ENCODE measurements around the gene NACA2.
"Not testable (repeated sequence)": the region's sequence is repeated elsewhere in the genome, so short reads cannot be mapped to it uniquely, and the experiment has no call there.

Gene NACA2

GRCh38 chr17:61591018-61591417, at the start of gene NACA2:
Gene NACA2, minus strand, starts transcription at chr17:61591219. Its CDS starts 39 bp downstream, at chr17:61591180.
- Histone ChIP-seq H3K4me3 (ENCODE audit: low read length in 2 of 2) (no peak within 1 kb of the TSS), H3K27ac (ENCODE audit: low read length) (no peak within 1 kb of the TSS), H3K36me3 (ENCODE audit: control insufficient read depth in 2 of 2, insufficient read depth in 2 of 2, low read length in 2 of 2) (no peaks in the 10 kb centered on the region), H3K27me3 (ENCODE audit: control insufficient read depth in 1 of 2, insufficient read depth in 2 of 2, low read length in 2 of 2) (no peaks in the 10 kb centered on the region), H3K9ac (ENCODE audit: low read length in 2 of 2) (no peak within 1 kb of the TSS), H3K4me1 (ENCODE audit: control insufficient read depth, insufficient read depth, low read length) (no peaks in the 10 kb centered on the region), H3K9me3 (ENCODE audit: control insufficient read depth in 2 of 2, low read length in 2 of 2) (no peaks in the 10 kb centered on the region)

GRCh38 chr17:61639818-61640217, 48.8 kb upstream of the NACA2 start:
- H3K36me3 ChIP-seq (ENCODE audit: control insufficient read depth in 2 of 2, insufficient read depth in 2 of 2, low read length in 2 of 2) = no peaks in the 10 kb centered on the region
- H3K4me3 ChIP-seq (ENCODE audit: low read length in 2 of 2) = no peak overlapping the region
- no peak overlapping the region for H3K9ac ChIP-seq (ENCODE audit: low read length in 2 of 2)
- no peaks in the 10 kb centered on the region for H3K9me3 ChIP-seq (ENCODE audit: control insufficient read depth in 2 of 2, low read length in 2 of 2)
- H3K27me3 ChIP-seq (ENCODE audit: control insufficient read depth in 1 of 2, insufficient read depth in 2 of 2, low read length in 2 of 2) = no peaks in the 10 kb centered on the region
- no peak overlapping the region for H3K27ac ChIP-seq (ENCODE audit: low read length)
- H3K4me1 ChIP-seq (ENCODE audit: control insufficient read depth, insufficient read depth, low read length) = no peaks in the 10 kb centered on the region

GRCh38 chr17:61638087-61638486, 47.1 kb upstream of the NACA2 start:
- no peak overlapping the region for H3K27ac ChIP-seq (ENCODE audit: low read length)
- no peaks in the 10 kb centered on the region for H3K27me3 ChIP-seq (ENCODE audit: control insufficient read depth in 1 of 2, insufficient read depth in 2 of 2, low read length in 2 of 2)
- H3K4me1 ChIP-seq (ENCODE audit: control insufficient read depth, insufficient read depth, low read length) = no peaks in the 10 kb centered on the region
- no peaks in the 10 kb centered on the region for H3K9me3 ChIP-seq (ENCODE audit: control insufficient read depth in 2 of 2, low read length in 2 of 2)
- H3K36me3 ChIP-seq (ENCODE audit: control insufficient read depth in 2 of 2, insufficient read depth in 2 of 2, low read length in 2 of 2) = no peaks in the 10 kb centered on the region
- no peak overlapping the region for H3K9ac ChIP-seq (ENCODE audit: low read length in 2 of 2)
- no peak overlapping the region for H3K4me3 ChIP-seq (ENCODE audit: low read length in 2 of 2)

- Histone ChIP-seq H3K36me3 (ENCODE audit: control insufficient read depth in 2 of 2, insufficient read depth in 2 of 2, low read length in 2 of 2) (no peaks in the 10 kb centered on the region), H3K9me3 (ENCODE audit: control insufficient read depth in 2 of 2, low read length in 2 of 2) (no peaks in the 10 kb centered on the region), H3K27me3 (ENCODE audit: control insufficient read depth in 1 of 2, insufficient read depth in 2 of 2, low read length in 2 of 2) (no peaks in the 10 kb centered on the region), H3K4me1 (ENCODE audit: control insufficient read depth, insufficient read depth, low read length) (no peaks in the 10 kb centered on the region), H3K27ac (ENCODE audit: low read length) (no peak overlapping the region), H3K4me3 (ENCODE audit: low read length in 2 of 2) (no peak overlapping the region), H3K9ac (ENCODE audit: low read length in 2 of 2) (no peak overlapping the region)
Observed at GRCh38 chr17:61635913-61636432, 45.0 kb upstream of the NACA2 start.

GRCh38 chr17:61634942-61635538, 44.0 kb upstream of the NACA2 start:
- Histone ChIP-seq H3K9ac (ENCODE audit: low read length in 2 of 2) (no peak overlapping the region), H3K4me1 (ENCODE audit: control insufficient read depth, insufficient read depth, low read length) (no peaks in the 10 kb centered on the region), H3K4me3 (ENCODE audit: low read length in 2 of 2) (no peak overlapping the region), H3K36me3 (ENCODE audit: control insufficient read depth in 2 of 2, insufficient read depth in 2 of 2, low read length in 2 of 2) (no peaks in the 10 kb centered on the region), H3K27me3 (ENCODE audit: control insufficient read depth in 1 of 2, insufficient read depth in 2 of 2, low read length in 2 of 2) (no peaks in the 10 kb centered on the region), H3K27ac (ENCODE audit: low read length) (no peak overlapping the region), H3K9me3 (ENCODE audit: control insufficient read depth in 2 of 2, low read length in 2 of 2) (no peaks in the 10 kb centered on the region)

- no peak overlapping the region for H3K4me3 ChIP-seq (ENCODE audit: low read length in 2 of 2)
- H3K27ac ChIP-seq (ENCODE audit: low read length) = no peak overlapping the region
- no peaks in the 10 kb centered on the region for H3K27me3 ChIP-seq (ENCODE audit: control insufficient read depth in 1 of 2, insufficient read depth in 2 of 2, low read length in 2 of 2)
- no peaks in the 10 kb centered on the region for H3K36me3 ChIP-seq (ENCODE audit: control insufficient read depth in 2 of 2, insufficient read depth in 2 of 2, low read length in 2 of 2)
- no peaks in the 10 kb centered on the region for H3K9me3 ChIP-seq (ENCODE audit: control insufficient read depth in 2 of 2, low read length in 2 of 2)
- no peaks in the 10 kb centered on the region for H3K4me1 ChIP-seq (ENCODE audit: control insufficient read depth, insufficient read depth, low read length)
- no peak overlapping the region for H3K9ac ChIP-seq (ENCODE audit: low read length in 2 of 2)
Observed at GRCh38 chr17:61634011-61634539, 43.1 kb upstream of the NACA2 start.

- no peak overlapping the region for H3K9ac ChIP-seq (ENCODE audit: low read length in 2 of 2)
- no peak overlapping the region for H3K4me3 ChIP-seq (ENCODE audit: low read length in 2 of 2)
- H3K4me1 ChIP-seq (ENCODE audit: control insufficient read depth, insufficient read depth, low read length) = no peaks in the 10 kb centered on the region
- H3K36me3 ChIP-seq (ENCODE audit: control insufficient read depth in 2 of 2, insufficient read depth in 2 of 2, low read length in 2 of 2) = no peaks in the 10 kb centered on the region
- H3K27ac ChIP-seq (ENCODE audit: low read length) = no peak overlapping the region
- no peaks in the 10 kb centered on the region for H3K9me3 ChIP-seq (ENCODE audit: control insufficient read depth in 2 of 2, low read length in 2 of 2)
- H3K27me3 ChIP-seq (ENCODE audit: control insufficient read depth in 1 of 2, insufficient read depth in 2 of 2, low read length in 2 of 2) = no peaks in the 10 kb centered on the region
Observed at GRCh38 chr17:61632826-61633225, 41.8 kb upstream of the NACA2 start.

GRCh38 chr17:61631800-61632199, 40.8 kb upstream of the NACA2 start:
- H3K9me3 ChIP-seq (ENCODE audit: control insufficient read depth in 2 of 2, low read length in 2 of 2) = no peaks in the 10 kb centered on the region
- no peaks in the 10 kb centered on the region for H3K27me3 ChIP-seq (ENCODE audit: control insufficient read depth in 1 of 2, insufficient read depth in 2 of 2, low read length in 2 of 2)
- H3K4me3 ChIP-seq (ENCODE audit: low read length in 2 of 2) = no peak overlapping the region
- no peak overlapping the region for H3K27ac ChIP-seq (ENCODE audit: low read length)
- no peaks in the 10 kb centered on the region for H3K4me1 ChIP-seq (ENCODE audit: control insufficient read depth, insufficient read depth, low read length)
- H3K36me3 ChIP-seq (ENCODE audit: control insufficient read depth in 2 of 2, insufficient read depth in 2 of 2, low read length in 2 of 2) = no peaks in the 10 kb centered on the region
- no peak overlapping the region for H3K9ac ChIP-seq (ENCODE audit: low read length in 2 of 2)

- H3K4me3 ChIP-seq (ENCODE audit: low read length in 2 of 2); H3K9ac ChIP-seq (ENCODE audit: low read length in 2 of 2); H3K36me3 ChIP-seq (ENCODE audit: control insufficient read depth in 2 of 2, insufficient read depth in 2 of 2, low read length in 2 of 2); H3K4me1 ChIP-seq (ENCODE audit: control insufficient read depth, insufficient read depth, low read length); H3K27ac ChIP-seq (ENCODE audit: low read length); H3K9me3 ChIP-seq (ENCODE audit: control insufficient read depth in 2 of 2, low read length in 2 of 2); H3K27me3 ChIP-seq (ENCODE audit: control insufficient read depth in 1 of 2, insufficient read depth in 2 of 2, low read length in 2 of 2): not testable (repeated sequence)
Observed at GRCh38 chr17:61628158-61628557, 37.1 kb upstream of the NACA2 start.

- H3K4me3 ChIP-seq (ENCODE audit: low read length in 2 of 2) = no peak overlapping the region
- H3K9me3 ChIP-seq (ENCODE audit: control insufficient read depth in 2 of 2, low read length in 2 of 2) = no peaks in the 10 kb centered on the region
- no peaks in the 10 kb centered on the region for H3K4me1 ChIP-seq (ENCODE audit: control insufficient read depth, insufficient read depth, low read length)
- no peak overlapping the region for H3K27ac ChIP-seq (ENCODE audit: low read length)
- H3K36me3 ChIP-seq (ENCODE audit: control insufficient read depth in 2 of 2, insufficient read depth in 2 of 2, low read length in 2 of 2) = no peaks in the 10 kb centered on the region
- no peaks in the 10 kb centered on the region for H3K27me3 ChIP-seq (ENCODE audit: control insufficient read depth in 1 of 2, insufficient read depth in 2 of 2, low read length in 2 of 2)
- no peak overlapping the region for H3K9ac ChIP-seq (ENCODE audit: low read length in 2 of 2)
Observed at GRCh38 chr17:61627658-61628057, 36.6 kb upstream of the NACA2 start.

- H3K9ac ChIP-seq (ENCODE audit: low read length in 2 of 2) = no peak overlapping the region
- no peaks in the 10 kb centered on the region for H3K9me3 ChIP-seq (ENCODE audit: control insufficient read depth in 2 of 2, low read length in 2 of 2)
- no peaks in the 10 kb centered on the region for H3K4me1 ChIP-seq (ENCODE audit: control insufficient read depth, insufficient read depth, low read length)
- no peaks in the 10 kb centered on the region for H3K27me3 ChIP-seq (ENCODE audit: control insufficient read depth in 1 of 2, insufficient read depth in 2 of 2, low read length in 2 of 2)
- H3K4me3 ChIP-seq (ENCODE audit: low read length in 2 of 2) = no peak overlapping the region
- no peak overlapping the region for H3K27ac ChIP-seq (ENCODE audit: low read length)
- no peaks in the 10 kb centered on the region for H3K36me3 ChIP-seq (ENCODE audit: control insufficient read depth in 2 of 2, insufficient read depth in 2 of 2, low read length in 2 of 2)
Observed at GRCh38 chr17:61627125-61627524, 36.1 kb upstream of the NACA2 start.
